ENCODE data around the gene APOL1. TPM values are rescaled to one million over a fixed set of nuclear protein-coding genes. Genes with fewer than 3 reads are reported as not detected.
"Not testable (repeated sequence)": the region's sequence is repeated elsewhere in the genome, so short reads cannot be mapped to it uniquely, and the experiment has no call there.

APOL1 gene
- polyA plus RNA-seq, 3 donors = 9.5 to 37.2 (median 37.2) TPM

DNA sequence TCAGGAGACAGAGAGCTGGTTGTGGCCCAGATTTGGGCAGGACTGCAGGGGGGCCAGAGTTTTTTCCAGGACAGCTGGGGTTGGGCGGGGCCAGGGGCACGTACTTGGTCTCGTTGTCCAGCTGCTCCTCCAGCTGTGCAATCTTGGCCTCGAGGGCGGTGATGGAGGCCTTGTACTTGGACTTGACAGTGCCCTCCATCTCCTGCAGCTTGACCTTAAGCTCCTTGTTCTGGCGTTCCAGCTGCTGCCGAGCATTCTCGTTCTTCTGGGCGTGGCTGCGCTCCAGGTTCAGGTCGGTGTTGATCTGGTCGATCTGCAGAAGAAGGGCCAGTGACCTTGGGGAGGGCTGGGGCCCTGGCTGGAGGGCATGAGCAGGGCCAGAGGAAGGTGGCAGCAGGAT is 32.1 kb downstream of the APOL1 start:
- WGBS, 3 donors = 43 to 81% (median 75%) methylated on average over 11 to 12 of the region's 12 CpGs
- no peak overlapping the region for H3K27ac ChIP-seq (ENCODE audit: low read depth, low read length)

DNA sequence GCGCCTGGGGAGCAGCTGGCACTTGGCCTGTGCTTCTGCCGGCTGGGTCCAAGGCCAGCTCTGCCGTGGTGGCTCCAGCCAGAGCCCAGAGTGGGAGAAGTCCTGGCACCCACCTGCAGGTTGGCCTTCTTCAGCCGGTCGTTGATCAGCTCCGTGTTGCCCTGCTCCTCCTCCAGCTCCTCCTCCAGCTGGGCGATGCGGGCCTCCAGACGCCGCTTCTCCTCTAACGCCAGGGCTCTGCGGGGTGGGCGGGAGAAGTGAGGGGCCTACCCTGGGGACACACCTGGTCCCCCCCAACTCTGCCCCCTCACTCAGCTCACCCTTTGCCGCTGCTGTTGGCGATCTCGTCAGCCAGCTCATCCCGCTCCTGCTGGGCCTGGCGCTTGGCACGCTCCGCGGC is 32.6 kb downstream of the APOL1 start:
- no peak overlapping the region for H3K27ac ChIP-seq (ENCODE audit: low read depth, low read length)
- WGBS, 3 donors = 69 to 90% (median 90%) methylated on average over 21 of the region's 21 CpGs

- 55 to 64% (median 60%) methylated on average over 27 to 28 of the region's 28 CpGs for WGBS, 3 donors
- H3K27ac ChIP-seq (ENCODE audit: low read depth, low read length) = no peak overlapping the region
These were observed 33.4 kb downstream of the APOL1 start for GRCh38 chr22:36286096-36286957.

DNA sequence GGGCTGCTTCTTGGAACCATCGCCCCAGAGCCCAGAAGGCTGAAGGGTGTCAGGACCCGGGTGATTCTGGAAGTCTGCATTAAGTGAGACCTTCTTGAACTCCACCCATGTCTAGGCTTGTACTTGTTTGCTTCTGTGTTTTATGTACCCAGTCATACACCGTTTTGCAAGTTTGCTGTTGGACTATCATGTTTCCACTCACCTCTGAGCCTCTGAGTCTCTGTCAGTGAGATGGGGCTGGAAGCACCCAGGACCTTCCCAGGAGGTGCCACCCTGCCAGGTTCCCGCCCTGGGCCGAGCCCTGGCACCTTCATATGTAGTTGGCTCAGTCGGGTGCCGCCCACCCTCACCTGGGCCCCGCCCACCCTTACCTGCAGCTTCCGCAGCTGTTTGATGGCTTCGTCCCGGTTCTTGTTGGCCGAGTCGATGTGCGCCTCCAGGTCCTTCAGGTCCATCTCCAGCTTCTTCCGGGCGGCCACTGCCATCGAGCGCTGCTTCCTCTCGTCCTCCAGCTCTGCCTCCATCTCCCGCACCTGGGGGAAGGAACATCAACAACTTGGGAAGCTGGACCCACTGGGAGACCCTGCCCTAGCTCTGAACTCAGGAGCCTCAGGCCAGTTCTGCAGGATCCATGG is 35.1 kb downstream of the APOL1 start:
- 85 to 94% (median 88%) methylated on average over 20 of the region's 20 CpGs for WGBS, 3 donors
- no peak overlapping the region for H3K27ac ChIP-seq (ENCODE audit: low read depth, low read length)

DNA sequence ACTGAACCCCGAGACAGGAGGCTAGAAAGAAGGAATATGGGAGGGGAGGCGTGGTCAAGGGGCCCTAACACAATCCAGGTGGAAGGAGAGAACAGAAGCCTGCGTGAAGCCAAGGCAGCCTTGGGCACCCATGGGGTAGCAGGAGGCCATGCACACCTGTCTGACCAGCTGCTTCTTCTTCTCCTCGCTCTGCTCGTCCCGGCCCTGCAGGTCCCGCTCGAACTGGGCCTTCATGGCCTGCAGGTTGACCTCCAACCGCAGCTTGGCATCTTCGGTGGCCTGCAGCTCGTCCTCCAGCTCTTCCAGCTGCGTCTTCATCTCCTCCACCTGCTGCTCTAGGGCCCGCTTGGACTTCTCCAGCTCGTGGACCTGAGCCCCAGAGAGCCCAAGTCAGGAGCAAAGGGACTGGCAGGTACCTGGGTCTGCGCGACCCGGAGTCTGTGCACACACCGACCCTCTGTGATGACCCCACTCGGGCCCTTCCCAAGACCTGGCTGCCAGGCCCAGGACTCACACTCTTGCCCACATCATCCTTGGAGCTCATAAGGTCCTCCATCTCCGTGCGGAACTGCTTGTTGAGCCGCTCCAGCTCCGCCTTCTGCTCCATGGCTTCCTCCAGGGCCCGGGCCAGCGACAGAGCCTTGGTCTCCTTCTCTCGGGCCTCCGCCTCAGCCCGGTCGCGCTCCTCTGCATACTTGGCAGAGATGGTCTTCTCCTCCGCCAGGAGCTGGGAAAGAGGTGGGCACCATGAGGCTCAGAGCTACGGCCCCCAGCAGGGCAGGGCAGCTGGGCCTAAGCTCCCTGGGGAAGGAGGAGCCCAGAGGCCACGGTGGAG is 35.9 kb downstream of the APOL1 start:
- WGBS, 3 donors = 92 to 95% (median 93%) methylated on average over 33 of the region's 33 CpGs
- H3K27ac ChIP-seq (ENCODE audit: low read depth, low read length) = no peak overlapping the region

GRCh38 chr22:36289406-36289870 is 36.5 kb downstream of the APOL1 start:
- WGBS, 3 donors = 84 to 89% (median 86%) methylated on average over 7 of the region's 7 CpGs
- H3K27ac ChIP-seq (ENCODE audit: low read depth, low read length) = no peak overlapping the region

- H3K27ac ChIP-seq (ENCODE audit: low read depth, low read length) = not testable (repeated sequence)
- WGBS, 3 donors = 83 to 95% (median 88%) methylated on average over 11 of the region's 11 CpGs
These were observed 37.0 kb downstream of the APOL1 start for GRCh38 chr22:36289948-36290371.

DNA sequence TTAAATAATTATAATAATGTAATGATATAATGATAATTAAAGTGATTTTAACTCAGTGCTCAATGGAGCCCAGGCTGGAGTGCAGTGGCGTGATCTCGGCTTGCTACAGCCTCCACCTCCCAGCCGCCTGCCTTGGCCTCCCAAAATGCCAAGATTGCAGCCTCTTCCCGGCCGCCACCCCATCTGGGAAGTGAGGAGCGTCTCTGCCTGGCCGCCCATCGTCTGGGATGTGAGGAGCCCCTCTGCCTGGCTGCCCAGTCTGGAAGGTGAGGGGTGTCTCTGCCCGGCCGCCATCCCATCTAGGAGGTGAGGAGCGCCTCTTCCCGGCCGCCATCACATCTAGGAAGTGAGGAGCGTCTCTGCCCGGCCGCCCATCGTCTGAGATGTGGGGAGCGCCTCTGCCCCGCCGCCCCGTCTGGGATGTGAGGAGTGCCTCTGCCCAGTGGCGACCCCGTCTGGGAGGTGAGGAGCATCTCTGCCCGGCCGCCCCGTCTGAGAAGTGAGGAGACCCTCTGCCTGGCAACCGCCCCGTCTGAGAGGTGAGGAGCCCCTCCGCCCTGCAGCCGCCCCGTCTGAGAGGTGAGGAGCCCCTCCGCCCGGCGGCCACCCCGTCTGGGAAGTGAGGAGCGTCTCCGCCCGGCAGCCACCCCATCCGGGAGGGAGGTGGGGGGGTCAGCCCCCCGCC is 37.6 kb downstream of the APOL1 start:
- 90 to 96% (median 92%) methylated on average over 13 to 22 of the region's 40 CpGs for WGBS, 3 donors
- H3K27ac ChIP-seq (ENCODE audit: low read depth, low read length) = not testable (repeated sequence)

DNA sequence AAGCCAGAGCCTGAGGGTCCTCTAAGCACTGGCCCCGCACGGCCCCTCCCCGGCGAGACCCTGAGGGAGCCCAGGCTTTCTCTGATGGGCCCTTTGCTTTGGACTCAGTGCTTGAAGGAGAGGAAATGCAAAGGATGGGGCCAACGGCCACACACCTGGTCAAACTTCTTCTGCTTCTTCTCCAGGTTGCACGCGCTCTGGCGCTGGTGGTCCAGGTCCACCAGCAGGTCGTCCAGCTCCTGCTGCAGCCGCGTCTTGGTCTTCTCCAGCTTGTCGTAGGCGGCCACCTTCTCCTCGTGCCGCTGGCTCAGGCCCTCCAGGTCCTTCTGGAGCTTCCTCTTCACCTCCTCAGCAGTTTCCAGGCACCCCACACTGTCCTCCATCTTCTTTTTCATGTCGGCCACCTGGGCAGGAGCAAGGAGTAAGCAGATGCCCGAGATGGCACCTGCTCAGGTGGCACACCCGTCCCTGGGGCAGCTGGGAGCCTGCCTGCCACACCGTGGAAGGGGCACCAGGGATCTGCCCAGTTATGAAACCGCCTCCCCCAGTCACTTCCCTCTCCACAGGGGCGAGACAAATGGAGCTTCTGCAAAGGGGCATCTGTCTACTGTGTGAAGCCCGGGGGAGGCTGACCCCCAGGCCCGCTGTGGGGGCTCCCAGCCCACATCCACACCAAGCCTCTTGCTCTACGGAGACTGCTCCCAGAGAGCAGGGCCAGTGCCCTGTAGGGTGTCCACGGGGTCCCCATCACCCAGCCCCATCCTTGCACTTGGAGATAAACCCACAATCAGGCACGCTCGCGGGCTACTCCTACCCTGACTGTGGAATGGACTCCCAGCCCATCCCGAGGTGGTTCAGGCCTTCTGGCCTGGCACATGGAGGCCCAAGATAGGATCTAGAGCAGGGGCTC is 39.2 kb downstream of the APOL1 start:
- WGBS, 3 donors = 91 to 95% (median 94%) methylated on average over 29 of the region's 29 CpGs
- H3K27ac ChIP-seq (ENCODE audit: low read depth, low read length) = no peak overlapping the region

DNA sequence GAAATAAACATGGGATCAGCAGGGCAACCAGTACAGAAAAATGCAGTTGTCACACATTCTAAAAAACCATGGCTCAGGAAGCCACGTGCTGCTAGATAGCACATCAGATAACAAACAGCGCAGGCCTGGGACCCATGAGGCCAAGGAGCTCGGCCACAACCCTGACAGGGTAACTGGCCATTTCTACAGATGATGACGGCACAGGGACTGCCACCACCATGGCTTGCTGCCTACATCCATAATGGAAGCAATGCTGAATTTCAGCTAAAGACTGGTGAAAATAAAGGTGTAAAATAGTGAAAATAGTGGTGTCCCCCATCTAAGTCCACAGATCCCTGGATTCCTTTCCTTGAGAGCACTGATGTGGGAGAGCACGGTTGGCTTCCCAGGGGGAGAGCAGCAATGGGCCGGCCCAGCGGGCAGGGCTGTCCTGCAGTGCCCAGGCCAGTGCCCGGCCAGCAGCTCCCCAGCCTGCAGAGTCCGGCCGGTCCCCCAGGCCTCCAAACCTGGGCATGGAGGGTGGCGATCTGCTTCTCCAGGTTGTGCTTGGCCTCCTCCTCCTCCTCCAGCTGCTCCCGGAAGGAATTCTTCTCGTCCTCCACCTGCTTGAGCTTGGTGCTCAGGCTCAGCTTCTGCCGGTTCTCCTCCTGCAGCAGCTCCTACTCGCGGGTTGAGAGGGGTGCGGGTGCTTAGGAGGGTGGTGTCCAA is 40.0 kb downstream of the APOL1 start:
- H3K27ac ChIP-seq (ENCODE audit: low read depth, low read length) = no peak overlapping the region
- WGBS, 3 donors = 83 to 94% (median 93%) methylated on average over 17 of the region's 17 CpGs

DNA sequence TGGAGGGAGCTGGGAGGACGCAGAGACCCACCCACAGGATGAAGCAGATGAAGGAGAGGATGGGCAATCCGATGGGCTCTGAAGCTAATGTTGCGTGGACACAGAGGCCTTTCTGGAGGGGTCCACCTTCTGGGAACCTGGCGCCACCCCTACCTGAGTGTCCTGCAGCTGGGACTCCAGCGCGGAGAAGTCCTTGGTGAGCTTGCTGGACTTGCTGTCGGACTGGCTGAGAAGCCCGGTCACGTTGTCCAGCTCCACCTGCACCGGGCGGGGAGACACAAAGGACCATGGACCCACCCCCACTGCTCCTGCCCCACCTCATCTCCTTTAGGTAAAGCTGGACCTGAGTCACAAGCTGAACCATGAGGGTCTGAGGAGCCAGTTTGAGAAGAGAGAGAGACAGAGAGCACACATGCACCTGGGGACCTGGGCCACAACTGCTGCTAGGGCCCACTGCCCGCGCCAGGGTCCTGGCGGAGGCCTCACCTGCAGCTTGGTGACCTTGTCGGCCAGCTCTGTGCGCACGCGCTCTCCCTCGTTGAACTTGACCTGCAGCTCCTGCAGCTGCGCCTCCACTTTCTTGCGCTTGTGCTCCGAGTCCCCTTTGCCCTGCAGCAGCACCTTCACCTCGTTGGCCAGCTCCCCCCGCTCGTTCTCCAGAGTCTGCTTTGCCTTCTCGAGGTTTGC is 40.8 kb downstream of the APOL1 start:
- 92 to 94% (median 92%) methylated on average over 26 of the region's 26 CpGs for WGBS, 3 donors
- H3K27ac ChIP-seq (ENCODE audit: low read depth, low read length) = no peak overlapping the region

GRCh38 chr22:36294293-36294620 is 41.3 kb downstream of the APOL1 start:
- no peak overlapping the region for H3K27ac ChIP-seq (ENCODE audit: low read depth, low read length)
- WGBS, 3 donors = 92 to 95% (median 93%) methylated on average over 7 of the region's 7 CpGs

DNA sequence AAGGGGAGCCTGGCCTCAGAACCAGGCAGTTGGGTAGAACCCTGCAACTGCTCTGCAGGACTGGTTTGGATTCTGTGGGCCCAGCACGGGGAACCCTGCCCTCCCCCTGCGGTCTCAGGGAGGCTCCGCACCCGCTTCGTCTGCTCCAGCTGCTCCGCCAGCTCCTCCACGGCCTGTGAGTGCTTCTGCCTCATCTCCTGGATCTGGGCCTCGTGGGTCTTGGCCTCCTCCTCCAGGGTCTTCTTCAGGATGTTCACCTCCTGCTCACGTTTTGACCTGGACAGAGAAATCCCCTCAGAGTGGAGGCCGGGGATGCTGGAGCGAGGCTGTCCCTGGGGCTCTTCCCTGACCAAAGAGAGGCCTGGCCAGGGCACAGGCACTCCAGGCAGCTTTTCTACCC is 41.9 kb downstream of the APOL1 start:
- no peak overlapping the region for H3K27ac ChIP-seq (ENCODE audit: low read depth, low read length)

GRCh38 chr22:36295247-36295646 is 42.3 kb downstream of the APOL1 start:
- 89 to 92% (median 92%) methylated on average over 7 of the region's 7 CpGs for WGBS, 3 donors

More for the DNA sequence above, 41.9 kb downstream of the APOL1 start:
- 91 to 93% (median 91%) methylated on average over 11 of the region's 11 CpGs for WGBS, 3 donors

DNA sequence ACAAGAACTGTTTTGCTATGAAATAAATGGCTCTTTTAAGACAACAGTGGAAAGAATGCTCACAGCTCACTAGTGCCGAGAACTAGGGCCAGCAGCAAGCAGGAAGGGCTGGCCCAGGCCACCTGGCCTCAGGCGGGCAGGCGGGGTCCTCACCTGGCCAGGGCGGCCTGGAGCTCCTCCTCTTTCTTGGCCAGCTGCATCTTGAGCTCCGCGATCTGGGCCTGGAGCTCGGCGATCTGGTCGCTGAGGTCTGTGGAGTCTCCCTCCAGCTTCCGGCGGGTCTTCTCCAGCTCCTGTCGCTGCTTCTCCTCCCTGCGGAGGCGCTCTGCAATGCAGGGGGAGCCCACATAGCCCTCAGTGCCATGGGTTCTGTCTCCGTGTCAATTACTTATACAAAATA is 43.8 kb downstream of the APOL1 start:
- 94 to 98% (median 94%) methylated on average over 12 to 15 of the region's 15 CpGs for WGBS, 3 donors
- H3K27ac ChIP-seq (ENCODE audit: low read depth, low read length) = no peak overlapping the region

More at GRCh38 chr22:36295247-36295646, 42.3 kb downstream of the APOL1 start:
- no peak overlapping the region for H3K27ac ChIP-seq (ENCODE audit: low read depth, low read length)

DNA sequence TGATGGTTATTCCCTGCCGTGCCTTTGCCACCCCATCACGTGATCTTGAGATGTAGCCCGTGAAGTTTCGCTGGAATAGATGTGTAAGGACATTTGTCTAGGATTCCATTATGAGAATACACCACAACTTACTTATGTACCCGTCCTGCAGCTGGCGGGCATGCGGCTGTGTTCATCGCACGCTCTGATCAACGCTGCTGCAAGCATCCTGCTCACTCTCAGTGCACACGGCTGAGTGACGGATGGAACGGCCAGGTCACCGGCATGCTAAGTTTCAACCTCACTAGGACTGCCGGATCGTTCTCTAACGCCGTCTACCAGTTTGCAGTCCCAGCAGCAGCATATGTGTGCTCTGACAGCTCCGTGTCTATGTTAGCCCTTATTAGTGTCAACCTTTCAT is 44.6 kb downstream of the APOL1 start:
- 88 to 90% (median 89%) methylated on average over 19 of the region's 19 CpGs for WGBS, 3 donors
- no peak overlapping the region for H3K27ac ChIP-seq (ENCODE audit: low read depth, low read length)

Data from adipose tissue (tissue), 3 donors.